ENCODE measurements around the gene LRPAP1. TPM values are rescaled to one million over a fixed set of nuclear protein-coding genes. Genes with fewer than 3 reads are reported as not detected.
A peak's percentile ranks its signal among the peaks of the same experiment; 100 is the strongest.
"Not testable (repeated sequence)": the region's sequence is repeated elsewhere in the genome, so short reads cannot be mapped to it uniquely, and the experiment has no call there.

Gene LRPAP1
- total RNA-seq, 4 donors from 2014 or later, result 76.6 to 166 (median 126) TPM

DNA sequence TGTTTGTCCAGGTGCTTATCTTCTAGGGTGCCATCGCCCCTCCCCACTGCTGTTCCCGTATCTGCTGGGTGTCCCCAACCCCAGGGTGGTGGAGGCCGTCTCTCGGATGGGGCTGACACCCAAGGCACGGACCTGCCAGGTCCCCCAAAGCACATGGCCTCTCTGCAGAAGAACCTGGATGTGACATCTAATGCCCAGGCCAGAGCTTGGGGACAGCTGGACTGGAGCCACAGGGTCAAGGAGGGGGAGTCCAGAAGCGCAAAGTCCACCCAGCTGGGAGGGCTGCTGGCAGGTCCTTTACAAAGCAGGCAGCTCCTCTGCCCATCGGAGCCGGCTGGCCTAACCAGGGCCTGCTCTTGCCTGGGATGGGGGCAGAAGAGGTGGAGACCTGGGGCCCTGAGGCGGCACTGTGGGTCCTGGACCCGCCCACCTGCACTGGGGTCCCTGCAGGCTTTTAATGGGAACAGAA, 69.9 kb downstream of the LRPAP1 start:
- peaks cover 0 to 76% (median 10%) of the 10 kb centered on the region in 4 donors for H3K27me3 ChIP-seq
- H3K9me3 ChIP-seq, result no peaks in the 10 kb centered on the region
- no peaks in the 10 kb centered on the region for H3K36me3 ChIP-seq
- no peak for DNase-seq
- H3K4me1 ChIP-seq, result peaks cover 10 to 33% (median 16%) of the 10 kb centered on the region in 3 donors
- H3K4me3 ChIP-seq, result no peak overlapping the region
- no peak for TF ChIP-seq POLR2A (IDR thresholded peaks at IDR 0.05)
- TF ChIP-seq, protein P1, sequence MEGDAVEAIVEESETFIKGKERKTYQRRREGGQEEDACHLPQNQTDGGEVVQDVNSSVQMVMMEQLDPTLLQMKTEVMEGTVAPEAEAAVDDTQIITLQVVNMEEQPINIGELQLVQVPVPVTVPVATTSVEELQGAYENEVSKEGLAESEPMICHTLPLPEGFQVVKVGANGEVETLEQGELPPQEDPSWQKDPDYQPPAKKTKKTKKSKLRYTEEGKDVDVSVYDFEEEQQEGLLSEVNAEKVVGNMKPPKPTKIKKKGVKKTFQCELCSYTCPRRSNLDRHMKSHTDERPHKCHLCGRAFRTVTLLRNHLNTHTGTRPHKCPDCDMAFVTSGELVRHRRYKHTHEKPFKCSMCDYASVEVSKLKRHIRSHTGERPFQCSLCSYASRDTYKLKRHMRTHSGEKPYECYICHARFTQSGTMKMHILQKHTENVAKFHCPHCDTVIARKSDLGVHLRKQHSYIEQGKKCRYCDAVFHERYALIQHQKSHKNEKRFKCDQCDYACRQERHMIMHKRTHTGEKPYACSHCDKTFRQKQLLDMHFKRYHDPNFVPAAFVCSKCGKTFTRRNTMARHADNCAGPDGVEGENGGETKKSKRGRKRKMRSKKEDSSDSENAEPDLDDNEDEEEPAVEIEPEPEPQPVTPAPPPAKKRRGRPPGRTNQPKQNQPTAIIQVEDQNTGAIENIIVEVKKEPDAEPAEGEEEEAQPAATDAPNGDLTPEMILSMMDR (IDR thresholded peaks at IDR 0.05), result no peak
- no peak overlapping the region for H3K27ac ChIP-seq
- WGBS, 2 donors, result 35% methylated on average over 5 of the region's 10 CpGs; no CpG with 5 or more reads in 1 of the 2 donors
- intact Hi-C loops (cut with DNase I), result no loop called here

DNA sequence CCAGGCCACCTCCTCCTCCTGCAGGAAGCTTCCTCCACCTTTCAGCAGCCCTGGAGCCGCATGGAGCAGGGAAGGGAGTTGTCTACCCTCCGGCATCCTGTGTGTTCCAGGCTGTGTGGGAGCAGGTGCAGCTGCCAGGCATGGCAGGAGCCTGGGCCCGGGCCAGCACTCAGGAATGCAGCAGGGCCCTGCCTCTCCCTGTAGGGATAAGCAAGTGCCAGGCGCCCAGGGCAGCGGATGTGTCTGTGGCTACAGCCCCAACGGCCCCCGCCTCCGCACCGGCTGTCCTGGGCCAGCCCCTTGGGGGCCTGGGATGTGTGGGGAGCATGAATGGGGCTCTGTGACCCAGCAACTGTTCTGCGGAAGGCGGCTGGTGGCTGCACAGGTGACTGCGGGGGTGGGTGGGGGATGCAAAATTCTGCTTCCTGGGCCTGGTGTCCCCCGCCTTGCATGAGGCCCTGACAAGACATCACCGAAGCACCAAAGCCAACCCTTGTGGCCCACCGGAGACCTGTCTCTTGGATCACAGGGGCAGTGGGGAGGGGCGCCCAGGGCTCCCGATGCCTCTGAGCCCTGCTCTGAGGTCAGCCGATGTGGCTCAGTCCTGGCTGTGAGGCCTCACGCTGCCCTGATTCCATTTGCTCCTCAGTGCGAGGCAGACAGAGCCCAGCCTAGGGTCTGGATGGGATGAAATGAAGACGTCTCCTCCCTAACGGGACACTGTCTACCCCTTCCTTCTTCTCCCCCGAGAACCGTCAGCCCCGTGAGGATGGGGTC, 70.5 kb downstream of the LRPAP1 start:
- DNase-seq, result no peak
- WGBS, 2 donors, result 37 to 70% methylated on average over 8 to 18 of the region's 25 CpGs
- intact Hi-C loops (cut with DNase I), result no loop called here
- H3K9me3 ChIP-seq, result peaks cover 0 to 2% (median 2%) of the 10 kb centered on the region in 3 donors
- peaks cover 10 to 33% (median 16%) of the 10 kb centered on the region in 3 donors for H3K4me1 ChIP-seq
- TF ChIP-seq, protein P1 (IDR thresholded peaks at IDR 0.05), result peak in 1 of 6 experiments; percentile 6
- no peak for TF ChIP-seq POLR2A (IDR thresholded peaks at IDR 0.05)
- H3K4me3 ChIP-seq, result no peak overlapping the region
- peaks cover 0 to 70% (median 10%) of the 10 kb centered on the region in 4 donors for H3K27me3 ChIP-seq
- H3K27ac ChIP-seq, result peak overlapping the region in 1 of 4 donors; percentile 9
- no peaks in the 10 kb centered on the region for H3K36me3 ChIP-seq

- H3K27ac ChIP-seq, result no peak overlapping the region
- no peak overlapping the region for H3K4me3 ChIP-seq
- 80 to 88% methylated on average over 1 to 3 of the region's 5 CpGs for WGBS, 2 donors
- H3K36me3 ChIP-seq, result no peaks in the 10 kb centered on the region
- DNase-seq, result no peak
- TF ChIP-seq, protein P1 (IDR thresholded peaks at IDR 0.05), result no peak
- TF ChIP-seq POLR2A (IDR thresholded peaks at IDR 0.05), result no peak
- H3K9me3 ChIP-seq, result peaks cover 0 to 9% (median 9%) of the 10 kb centered on the region in 3 donors
- H3K27me3 ChIP-seq, result peaks cover 0 to 62% (median 10%) of the 10 kb centered on the region in 4 donors
- intact Hi-C loops (cut with DNase I), result no loop called here
- H3K4me1 ChIP-seq, result peaks cover 10 to 33% (median 16%) of the 10 kb centered on the region in 3 donors
Observed at GRCh38 chr4:3460926-3461325, 71.3 kb downstream of the LRPAP1 start.

- WGBS, 2 donors, result 80 to 92% methylated on average over 1 to 2 of the region's 5 CpGs
- H3K4me3 ChIP-seq; H3K36me3 ChIP-seq; H3K27ac ChIP-seq; DNase-seq; intact Hi-C loops (cut with DNase I): not testable (repeated sequence)
- H3K4me1 ChIP-seq, result peaks cover 10 to 33% (median 16%) of the 10 kb centered on the region in 3 donors
- H3K27me3 ChIP-seq, result peaks cover 0 to 44% (median 9%) of the 10 kb centered on the region in 4 donors
- H3K9me3 ChIP-seq, result peaks cover 0 to 20% (median 20%) of the 10 kb centered on the region in 3 donors
Observed at GRCh38 chr4:3459156-3459555, 73.1 kb downstream of the LRPAP1 start.

GRCh38 chr4:3458371-3458770, 73.9 kb downstream of the LRPAP1 start:
- H3K36me3 ChIP-seq, result no peaks in the 10 kb centered on the region
- intact Hi-C loops (cut with DNase I), result no loop called here
- H3K4me3 ChIP-seq, result no peak overlapping the region
- H3K27me3 ChIP-seq, result peaks cover 0 to 36% (median 3%) of the 10 kb centered on the region in 4 donors
- 76 to 77% methylated on average over 6 of the region's 6 CpGs for WGBS, 2 donors
- DNase-seq, result no peak
- H3K4me1 ChIP-seq, result peaks cover 6 to 26% (median 11%) of the 10 kb centered on the region in 3 donors
- no peak for TF ChIP-seq POLR2A (IDR thresholded peaks at IDR 0.05)
- TF ChIP-seq, protein P1 (IDR thresholded peaks at IDR 0.05), result no peak
- peaks cover 0 to 20% (median 20%) of the 10 kb centered on the region in 3 donors for H3K9me3 ChIP-seq
- no peak overlapping the region for H3K27ac ChIP-seq

GRCh38 chr4:3455596-3455995, 76.6 kb downstream of the LRPAP1 start:
- H3K4me3 ChIP-seq; DNase-seq; intact Hi-C loops (cut with DNase I); H3K27ac ChIP-seq; H3K36me3 ChIP-seq: not testable (repeated sequence)
- WGBS, 2 donors, result 80 to 89% methylated on average over 3 of the region's 3 CpGs
- peaks cover 0 to 20% (median 20%) of the 10 kb centered on the region in 3 donors for H3K9me3 ChIP-seq
- peaks cover 0 to 11% (median 0%) of the 10 kb centered on the region in 4 donors for H3K27me3 ChIP-seq
- peaks cover 0 to 15% (median 6%) of the 10 kb centered on the region in 3 donors for H3K4me1 ChIP-seq

All from esophagus squamous epithelium (tissue), 5 donors.